ENCODE measurements around the gene MYL9. TPM values are rescaled to one million over a fixed set of nuclear protein-coding genes. Genes with fewer than 3 reads are reported as not detected.

MYL9 gene
- total RNA-seq, 2 donors from 2014 or later: 558 to 602 TPM

DNA sequence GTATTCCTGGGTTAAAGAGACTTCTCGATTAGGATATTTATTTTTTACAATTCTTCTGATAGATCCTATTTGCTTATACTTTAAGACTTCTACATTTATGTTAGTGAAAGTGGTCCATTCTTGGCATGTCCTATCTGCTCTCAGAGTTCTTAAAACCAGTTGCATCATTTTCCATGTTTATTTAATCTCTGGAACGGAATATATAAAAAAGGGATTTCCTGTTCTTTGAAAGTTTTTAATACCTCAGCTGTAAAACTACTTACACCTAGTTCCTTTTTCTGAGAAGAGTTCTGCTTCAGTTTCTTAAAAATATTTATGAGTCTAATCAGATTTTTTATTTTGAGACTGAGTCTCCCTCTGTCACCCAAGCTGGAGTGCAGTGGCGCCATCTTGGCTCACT, 18.0 kb upstream of the MYL9 start:
- no peaks in the 10 kb centered on the region for H3K9me3 ChIP-seq
- DNase-seq (ENCODE audit: low spot score): no peak
- peaks cover 80% of the 10 kb centered on the region for H3K36me3 ChIP-seq
- TF ChIP-seq, protein P1, sequence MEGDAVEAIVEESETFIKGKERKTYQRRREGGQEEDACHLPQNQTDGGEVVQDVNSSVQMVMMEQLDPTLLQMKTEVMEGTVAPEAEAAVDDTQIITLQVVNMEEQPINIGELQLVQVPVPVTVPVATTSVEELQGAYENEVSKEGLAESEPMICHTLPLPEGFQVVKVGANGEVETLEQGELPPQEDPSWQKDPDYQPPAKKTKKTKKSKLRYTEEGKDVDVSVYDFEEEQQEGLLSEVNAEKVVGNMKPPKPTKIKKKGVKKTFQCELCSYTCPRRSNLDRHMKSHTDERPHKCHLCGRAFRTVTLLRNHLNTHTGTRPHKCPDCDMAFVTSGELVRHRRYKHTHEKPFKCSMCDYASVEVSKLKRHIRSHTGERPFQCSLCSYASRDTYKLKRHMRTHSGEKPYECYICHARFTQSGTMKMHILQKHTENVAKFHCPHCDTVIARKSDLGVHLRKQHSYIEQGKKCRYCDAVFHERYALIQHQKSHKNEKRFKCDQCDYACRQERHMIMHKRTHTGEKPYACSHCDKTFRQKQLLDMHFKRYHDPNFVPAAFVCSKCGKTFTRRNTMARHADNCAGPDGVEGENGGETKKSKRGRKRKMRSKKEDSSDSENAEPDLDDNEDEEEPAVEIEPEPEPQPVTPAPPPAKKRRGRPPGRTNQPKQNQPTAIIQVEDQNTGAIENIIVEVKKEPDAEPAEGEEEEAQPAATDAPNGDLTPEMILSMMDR (IDR thresholded peaks at IDR 0.05): no peak
- no peaks in the 10 kb centered on the region for H3K27me3 ChIP-seq
- no peak overlapping the region for H3K4me3 ChIP-seq
- H3K27ac ChIP-seq: no peak overlapping the region
- peaks cover 0 to 1% of the 10 kb centered on the region in 2 donors for H3K4me1 ChIP-seq

DNA sequence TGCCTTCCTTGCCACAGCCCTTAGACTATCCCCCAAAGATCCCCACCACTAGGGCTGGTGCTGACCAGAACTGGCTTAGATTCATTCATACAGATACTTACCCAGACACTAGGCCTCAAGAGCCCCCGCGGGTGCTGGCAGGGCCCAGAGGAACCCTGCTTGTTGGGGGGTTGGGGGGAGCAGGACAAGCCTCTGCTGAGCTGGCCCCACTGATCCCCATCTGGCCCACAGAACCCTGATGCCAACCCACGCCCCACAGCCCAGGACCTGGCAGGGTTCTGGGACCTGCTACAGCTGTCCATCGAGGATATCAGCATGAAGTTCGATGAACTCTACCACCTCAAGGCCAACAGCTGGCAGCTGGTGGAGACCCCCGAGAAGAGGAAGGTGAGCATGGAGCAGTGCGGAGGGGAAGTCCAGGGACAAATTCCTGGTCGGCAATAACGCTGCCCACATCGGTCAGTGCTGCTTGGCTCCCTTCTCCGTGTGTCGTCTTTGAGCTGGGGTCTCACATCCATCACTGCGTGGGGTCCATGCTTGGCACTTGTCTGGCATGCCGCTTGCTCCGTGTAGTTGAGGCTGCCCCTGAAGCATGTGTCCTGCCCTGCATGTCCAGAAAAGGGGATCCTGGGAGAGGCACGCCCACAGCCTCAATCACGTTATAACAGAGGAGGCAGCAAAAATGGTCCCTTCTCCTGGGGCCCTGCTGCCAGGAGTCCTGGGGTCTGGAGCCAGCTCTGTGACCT, 15.5 kb upstream of the MYL9 start:
- DNase-seq (ENCODE audit: low spot score): no peak
- Histone ChIP-seq H3K27me3 (no peaks in the 10 kb centered on the region), H3K4me3 (no peak overlapping the region), H3K9me3 (no peaks in the 10 kb centered on the region), H3K36me3 (peaks cover 61% of the 10 kb centered on the region), H3K4me1 (peaks cover 0 to 6% of the 10 kb centered on the region in 2 donors), H3K27ac (no peak overlapping the region)
- TF ChIP-seq, protein P1 (IDR thresholded peaks at IDR 0.05): no peak

DNA sequence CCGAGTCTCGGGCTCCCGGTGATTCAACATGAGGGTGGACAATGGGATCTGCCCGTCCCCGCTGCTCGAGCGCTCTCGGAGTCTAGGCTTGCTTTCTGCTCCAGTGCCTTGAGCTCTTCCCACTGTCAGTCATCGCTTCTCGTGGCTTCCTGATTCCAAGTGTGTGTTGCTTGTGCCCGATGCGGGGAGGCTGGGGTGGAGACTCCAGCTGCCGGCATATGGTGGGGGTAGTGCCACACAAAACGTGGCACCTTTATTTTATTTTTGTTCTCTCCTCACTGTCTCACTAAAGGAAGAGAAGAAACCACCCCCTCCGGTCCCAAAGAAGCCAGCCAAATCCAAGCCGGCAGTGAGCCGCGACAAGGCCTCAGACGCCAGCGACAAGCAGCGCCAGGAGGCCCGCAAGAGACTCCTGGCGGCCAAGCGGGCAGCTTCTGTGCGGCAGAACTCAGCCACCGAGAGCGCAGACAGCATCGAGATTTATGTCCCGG, 14.8 kb upstream of the MYL9 start:
- TF ChIP-seq, protein P1 (IDR thresholded peaks at IDR 0.05): no peak
- peaks cover 0 to 6% of the 10 kb centered on the region in 2 donors for H3K4me1 ChIP-seq
- peaks cover 55% of the 10 kb centered on the region for H3K36me3 ChIP-seq
- no peak for DNase-seq (ENCODE audit: low spot score)
- no peaks in the 10 kb centered on the region for H3K9me3 ChIP-seq
- no peak overlapping the region for H3K27ac ChIP-seq
- no peak overlapping the region for H3K4me3 ChIP-seq
- H3K27me3 ChIP-seq: no peaks in the 10 kb centered on the region

DNA sequence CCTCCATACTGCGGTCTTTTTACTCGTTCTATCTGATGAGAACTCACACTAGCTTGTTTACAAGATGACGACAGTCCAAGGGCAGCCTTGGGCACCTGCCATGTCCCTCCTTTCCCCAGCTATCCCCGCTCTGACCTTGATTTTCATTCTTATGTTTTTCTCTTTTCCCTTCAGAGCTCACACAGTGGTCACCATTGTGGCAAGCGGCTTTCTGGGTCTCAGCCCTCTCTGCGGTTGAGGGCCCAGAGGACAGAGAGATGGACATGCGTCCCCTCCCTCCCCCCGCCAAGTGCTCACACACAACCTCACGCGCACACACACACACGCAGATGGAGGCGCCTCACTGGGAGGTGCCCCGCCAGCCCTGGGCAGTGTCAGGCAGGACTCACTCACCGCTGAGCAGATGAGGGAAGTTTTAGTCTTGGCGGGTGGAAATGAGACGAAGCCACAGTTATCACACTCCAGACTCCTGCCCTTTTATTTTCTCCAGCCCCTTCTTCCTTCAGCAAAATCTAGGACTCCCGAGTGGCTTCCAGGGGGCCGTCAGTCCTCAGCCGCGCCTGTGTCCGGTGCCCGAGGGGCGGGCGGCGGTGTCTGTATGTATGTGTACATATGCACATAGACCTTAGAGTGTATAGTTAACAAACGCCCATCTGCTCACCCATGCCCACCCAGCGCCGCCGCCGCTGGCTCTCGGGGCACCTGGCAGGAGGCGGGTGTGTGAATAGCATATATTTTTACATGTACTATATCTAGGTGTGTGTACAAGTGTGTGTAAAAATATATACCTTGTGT, 13.8 kb upstream of the MYL9 start:
- DNase-seq (ENCODE audit: low spot score): no peak
- TF ChIP-seq, protein P1 (IDR thresholded peaks at IDR 0.05): no peak
- Histone ChIP-seq H3K36me3 (peaks cover 50% of the 10 kb centered on the region), H3K9me3 (no peaks in the 10 kb centered on the region), H3K4me1 (peaks cover 0 to 6% of the 10 kb centered on the region in 2 donors), H3K4me3 (no peak overlapping the region), H3K27ac (peak overlapping the region in 1 of 2 donors; percentile 57), H3K27me3 (no peaks in the 10 kb centered on the region)

DNA sequence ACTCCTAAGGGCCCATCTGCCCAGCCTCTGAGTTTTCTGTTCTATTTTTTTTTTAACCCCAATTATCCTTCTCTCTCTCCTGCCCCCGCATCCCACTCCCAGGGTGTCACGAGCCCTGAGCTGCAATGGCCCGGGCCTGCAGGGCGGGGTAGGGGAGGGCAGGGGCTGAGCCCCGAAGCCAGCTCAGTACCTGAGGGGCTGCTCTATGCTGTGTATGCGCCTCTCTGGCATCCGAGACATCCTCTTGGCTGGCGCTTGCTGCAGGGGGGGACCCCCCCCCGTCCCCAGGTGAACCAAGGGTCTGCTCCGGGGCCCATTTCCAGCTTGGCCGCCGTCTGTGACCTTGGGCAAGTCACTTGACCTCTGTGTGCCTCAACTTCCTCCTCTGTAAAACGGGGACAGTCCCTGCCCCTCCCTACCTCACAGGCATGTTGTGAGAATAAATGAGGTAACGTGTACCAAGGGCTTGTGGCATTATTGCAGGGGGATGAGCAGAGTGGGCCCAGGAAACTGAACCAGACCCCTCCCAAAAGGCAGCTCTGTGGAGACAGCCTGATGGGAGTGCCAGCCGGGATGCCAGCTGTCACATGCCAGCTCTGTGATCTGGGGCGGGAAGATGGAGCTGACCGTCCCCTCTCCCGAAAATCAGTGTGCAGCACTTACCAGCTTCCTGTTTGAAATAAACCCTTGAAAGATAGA, 13.0 kb upstream of the MYL9 start:
- peaks cover 0 to 6% of the 10 kb centered on the region in 2 donors for H3K4me1 ChIP-seq
- H3K36me3 ChIP-seq: peaks cover 50% of the 10 kb centered on the region
- H3K27ac ChIP-seq: no peak overlapping the region
- DNase-seq (ENCODE audit: low spot score): no peak
- TF ChIP-seq, protein P1 (IDR thresholded peaks at IDR 0.05): no peak
- H3K27me3 ChIP-seq: no peaks in the 10 kb centered on the region
- no peaks in the 10 kb centered on the region for H3K9me3 ChIP-seq
- no peak overlapping the region for H3K4me3 ChIP-seq
